HepG2 (cell line): ENCODE data around the gene KIF2C. TPM values are rescaled to one million over a fixed set of nuclear protein-coding genes. Genes with fewer than 3 reads are reported as not detected.

Source experiments
- AHR ChIP-seq: IDR thresholded peaks from 2 replicates; pipeline ENCODE4 v1.6.1; 2018; ENCODE audit warnings: missing genetic modification reagents, missing compliant biosample characterization
- FOXM1 ChIP-seq: sonication (generic); formaldehyde crosslinking; IDR thresholded peaks from 2 replicates; pipeline ENCODE4 v1.5.0; 2020; ENCODE audit warnings: missing genetic modification reagents
- GABPB1 ChIP-seq: IDR thresholded peaks from 2 replicates; pipeline ENCODE4 v1.6.1; 2016; ENCODE audit warnings: mild to moderate bottlenecking, missing genetic modification reagents, moderate library complexity, missing compliant biosample characterization
- GZF1 ChIP-seq: sonication (generic); formaldehyde crosslinking; IDR thresholded peaks from 2 replicates; pipeline ENCODE4 v1.5.1; 2020; ENCODE audit warnings: mild to moderate bottlenecking, missing genetic modification reagents
- HNF4A ChIP-seq: sonication (generic); formaldehyde crosslinking; IDR thresholded peaks from 2 replicates; pipeline ENCODE4 v1.4.0; 2020; ENCODE audit warnings: missing genetic modification reagents
- HNRNPH1 ChIP-seq: fragments of 200-400 bp; formaldehyde crosslinking; optimal IDR thresholded peaks from 2 replicates; pipeline ENCODE3; 2017; ENCODE audit warnings: mild to moderate bottlenecking, low read depth, low read length
- MAF1 ChIP-seq: sonication (generic); formaldehyde crosslinking; IDR thresholded peaks from 2 replicates; pipeline ENCODE4 v1.5.0; 2020; ENCODE audit warnings: missing genetic modification reagents, borderline replicate concordance
- MEIS1 ChIP-seq: sonication (generic); formaldehyde crosslinking; IDR thresholded peaks from 2 replicates; pipeline ENCODE4 v1.9.0; 2021; ENCODE audit warnings: mild to moderate bottlenecking, missing genetic modification reagents, moderate library complexity, borderline replicate concordance
- MEIS2 ChIP-seq: sonication (generic); formaldehyde crosslinking; IDR thresholded peaks from 2 replicates; pipeline ENCODE4 v1.9.0; 2021; ENCODE audit warnings: mild to moderate bottlenecking, missing genetic modification reagents
- NFYC ChIP-seq: IDR thresholded peaks from 2 replicates; pipeline ENCODE4 v1.6.1; 2016; ENCODE audit warnings: missing genetic modification reagents, missing compliant biosample characterization
- PLRG1 ChIP-seq: fragments of 450-650 bp; conservative IDR thresholded peaks from 2 replicates; pipeline ENCODE4 v1.6.1; 2016
- POLR2AphosphoS2 ChIP-seq: IDR thresholded peaks from 2 replicates; pipeline ENCODE4 v1.6.1; 2011; ENCODE audit warnings: low read depth, low read length, improper control_type of control experiment
- PRDM15 ChIP-seq: sonication (generic); formaldehyde crosslinking; IDR thresholded peaks from 2 replicates; pipeline ENCODE4 v1.4.0; 2020; ENCODE audit warnings: missing genetic modification reagents
- RFX5 ChIP-seq: IDR thresholded peaks from 2 replicates; pipeline ENCODE4 v1.6.1; 2011; ENCODE audit warnings: low read depth, low read length, improper control_type of control experiment
- SP5 ChIP-seq: IDR thresholded peaks from 2 replicates; pipeline ENCODE4 v1.6.1; 2016; ENCODE audit warnings: low read depth, borderline replicate concordance
- TBP ChIP-seq: sonication (generic); formaldehyde crosslinking; IDR thresholded peaks from 2 replicates; pipeline ENCODE4 v1.5.0; 2020; ENCODE audit warnings: missing genetic modification reagents
- THRA ChIP-seq: sonication (generic); formaldehyde crosslinking; IDR thresholded peaks from 2 replicates; pipeline ENCODE4 v1.4.0; 2020; ENCODE audit warnings: missing genetic modification reagents, borderline replicate concordance
- ZNF12 ChIP-seq: sonication (generic); formaldehyde crosslinking; IDR thresholded peaks from 2 replicates; pipeline ENCODE4 v1.5.0; 2020; ENCODE audit warnings: missing genetic modification reagents
- ZNF207 ChIP-seq: fragments of 450-650 bp; IDR thresholded peaks from 2 replicates; pipeline ENCODE4 v1.6.1; 2016; ENCODE audit warnings: antibody characterized with exemption, borderline replicate concordance
- ZNF329 ChIP-seq: sonication (generic); formaldehyde crosslinking; IDR thresholded peaks from 2 replicates; pipeline ENCODE4 v1.9.0; 2021; ENCODE audit warnings: low read depth, mild to moderate bottlenecking, missing genetic modification reagents
- ZNF501 ChIP-seq: sonication (generic); formaldehyde crosslinking; IDR thresholded peaks from 2 replicates; pipeline ENCODE4 v1.5.1; 2020; ENCODE audit warnings: mild to moderate bottlenecking, moderate library complexity, missing genetic modification reagents
- ZNF576 ChIP-seq: sonication (generic); formaldehyde crosslinking; IDR thresholded peaks from 2 replicates; pipeline ENCODE4 v1.4.0; 2020; ENCODE audit warnings: mild to moderate bottlenecking, missing genetic modification reagents
- ZNF7 ChIP-seq: IDR thresholded peaks from 2 replicates; pipeline ENCODE4 v1.6.1; 2016; ENCODE audit warnings: missing biosample characterization, missing genetic modification reagents
- ZNF784 ChIP-seq: sonication (generic); formaldehyde crosslinking; IDR thresholded peaks from 2 replicates; pipeline ENCODE4 v1.5.1; 2020; ENCODE audit warnings: missing genetic modification reagents, mild to moderate bottlenecking, borderline replicate concordance
- ZSCAN30 ChIP-seq: sonication (generic); formaldehyde crosslinking; IDR thresholded peaks from 2 replicates; pipeline ENCODE4 v1.5.0; 2020; ENCODE audit warnings: mild to moderate bottlenecking, missing genetic modification reagents
- polyA plus RNA-seq, 8 experiments: library from polyadenylated mRNA; depleted of rRNA in 3 of 8; stranded (reverse) in 7 of 8; unstranded in 1 of 8; fragments of >200 nt; fragmentation: Illumina TruSeq in 4 of 8; extraction: Trizol in 4 of 8; gene quantifications; 2 replicates each; pipeline versions ENCODE4 v1.2.1 to v1.2.3, GENCODE V29; 2011 to 2016; ENCODE audit warnings: low read depth in 4 of 8, missing spikeins in 1 of 8, mixed read lengths in 1 of 8; ENCODE audit not compliant: insufficient read depth in 1 of 8
- total RNA-seq, 5 experiments: library from RNA; depleted of rRNA; stranded (reverse); fragments of >200 nt; fragmentation: Illumina TruSeq; extraction: Trizol; gene quantifications; 2 replicates each; pipeline ENCODE4 v1.2.3, GENCODE V29; 2016; ENCODE audit warnings: low read depth in 1 of 5

KIF2C gene
- total and polyA plus RNA-seq, 2 of the 13 experiments (the other 11 are each of a cell fraction or from before 2014, with no cell fraction given): 29.7 to 53.7 TPM

- no peak for TF ChIP-seq PRDM15 (CRISPR knock-in tag)
- no peak for TF ChIP-seq PLRG1
- TF ChIP-seq TBP (CRISPR knock-in tag): no peak
- TF ChIP-seq GZF1 (CRISPR knock-in tag): no peak
- TF ChIP-seq NFYC (CRISPR knock-in tag): no peak
- peak; percentile 46 for TF ChIP-seq HNRNPH1
- TF ChIP-seq HNF4A: peak; percentile 64; the same call in 1 of the 2 replicates
- TF ChIP-seq ZNF784 (CRISPR knock-in tag): no peak
- TF ChIP-seq MAF1 (CRISPR knock-in tag): no peak
- TF ChIP-seq AHR (CRISPR knock-in tag): peak; percentile 57; the same call in 1 of the 2 replicates
- TF ChIP-seq ZNF207: no peak
- TF ChIP-seq MEIS2: no peak
- TF ChIP-seq RFX5: peak; percentile 23
- TF ChIP-seq SP5 (CRISPR knock-in tag): 0 out of 2 replicates have a peak, but pooled peaks have one; percentile 6
- TF ChIP-seq ZNF7 (CRISPR knock-in tag): no peak
- TF ChIP-seq GABPB1 (CRISPR knock-in tag): no peak; the same call in 1 of the 2 replicates
- no peak for TF ChIP-seq ZNF576 (CRISPR knock-in tag)
- TF ChIP-seq FOXM1 (CRISPR knock-in tag): no peak
- peak; percentile 54; the same call in 1 of the 2 replicates for TF ChIP-seq ZNF12 (CRISPR knock-in tag)
- 0 out of 2 replicates have a peak, but pooled peaks have one; percentile 51 for TF ChIP-seq ZNF501 (CRISPR knock-in tag)
- TF ChIP-seq ZSCAN30: no peak
- TF ChIP-seq MEIS1: no peak; the same call in 1 of the 2 replicates
- peak; percentile 65; the same call in 1 of the 2 replicates for TF ChIP-seq POLR2AphosphoS2
- TF ChIP-seq THRA: 0 out of 2 replicates have a peak, but pooled peaks have one; percentile 46
- no peak for TF ChIP-seq ZNF329 (CRISPR knock-in tag)
Measured at GRCh38 chr1:44808063-44808937, 68.7 kb downstream of the KIF2C start, which contains the start of gene BTBD19 (continued).
